Trophoblast cell (in vitro differentiated cells and primary cell): ENCODE measurements around the gene PEA15.

ENCODE experiments used
- DNase-seq, 2 donors: peaks; one replicate each; pipeline ENCODE4 v3.0.0-alpha.2; 2016
- H2AFZ ChIP-seq: 2 replicates; pipeline ENCODE4 v1.6.1; 2013; ENCODE audit warnings: low read length, moderate library complexity, mild to moderate bottlenecking; ENCODE audit not compliant: insufficient read depth, poor library complexity
- H2AK5ac ChIP-seq: 2 replicates; pipeline ENCODE4 v1.6.1; 2013; ENCODE audit warnings: mild to moderate bottlenecking, low read length
- H2BK120ac ChIP-seq: 2 replicates; pipeline ENCODE4 v1.6.1; 2013; ENCODE audit warnings: low read length, mild to moderate bottlenecking, moderate library complexity; ENCODE audit not compliant: insufficient read depth, poor library complexity
- H2BK12ac ChIP-seq: 2 replicates; pipeline ENCODE4 v1.6.1; 2013; ENCODE audit warnings: mild to moderate bottlenecking, low read length, moderate library complexity
- H2BK5ac ChIP-seq: 2 replicates; pipeline ENCODE4 v1.6.1; 2013; ENCODE audit warnings: low read length, low read depth, moderate library complexity, mild to moderate bottlenecking; ENCODE audit not compliant: poor library complexity
- H3K14ac ChIP-seq: 2 replicates; pipeline ENCODE4 v1.6.1; 2013; ENCODE audit warnings: mild to moderate bottlenecking, low read length
- H3K18ac ChIP-seq: 2 replicates; pipeline ENCODE4 v1.6.1; 2013; ENCODE audit warnings: mild to moderate bottlenecking, low read length
- H3K23ac ChIP-seq: 2 replicates; pipeline ENCODE4 v1.6.1; 2013; ENCODE audit warnings: low read length
- H3K27ac ChIP-seq: 2 replicates; pipeline ENCODE4 v1.5.1; 2013; ENCODE audit warnings: low read depth, mild to moderate bottlenecking, inconsistent platforms, low read length, moderate library complexity
- H3K27me3 ChIP-seq: 2 replicates; pipeline ENCODE4 v1.6.1; 2013; ENCODE audit warnings: inconsistent platforms, mild to moderate bottlenecking, low read length, moderate library complexity; ENCODE audit not compliant: insufficient read depth
- H3K36me3 ChIP-seq, 2 experiments: 1 replicate in 1 of 2; 2 replicates in 1 of 2; pipeline ENCODE4 v1.6.1; 2013; ENCODE audit warnings: low read length in 2 of 2, mild to moderate bottlenecking in 2 of 2, moderate library complexity in 1 of 2; ENCODE audit not compliant: insufficient read depth in 2 of 2, control insufficient read depth in 1 of 2
- H3K4ac ChIP-seq: 2 replicates; pipeline ENCODE4 v1.6.1; 2013; ENCODE audit warnings: low read depth, mild to moderate bottlenecking, low read length, moderate library complexity
- H3K4me1 ChIP-seq, 2 experiments: 1 replicate in 1 of 2; 2 replicates in 1 of 2; pipeline ENCODE4 v1.6.1; 2013; ENCODE audit warnings: low read length in 2 of 2, mild to moderate bottlenecking in 2 of 2, moderate library complexity in 1 of 2; ENCODE audit not compliant: insufficient read depth in 2 of 2, control insufficient read depth in 1 of 2
- H3K4me2 ChIP-seq: 2 replicates; pipeline ENCODE4 v1.6.1; 2013; ENCODE audit warnings: inconsistent platforms, mild to moderate bottlenecking, low read length, moderate library complexity
- H3K4me3 ChIP-seq: 2 replicates; pipeline ENCODE4 v1.5.1; 2013; ENCODE audit warnings: mild to moderate bottlenecking, low read depth, low read length, inconsistent platforms
- H3K79me1 ChIP-seq: one replicate; pipeline ENCODE4 v1.6.1; 2013; ENCODE audit warnings: low read length
- H3K79me2 ChIP-seq: 2 replicates; pipeline ENCODE4 v1.6.1; 2013; ENCODE audit warnings: low read length, mild to moderate bottlenecking; ENCODE audit not compliant: control insufficient read depth, insufficient read depth, poor library complexity
- H3K9ac ChIP-seq: 2 replicates; pipeline ENCODE4 v1.6.1; 2013; ENCODE audit warnings: mild to moderate bottlenecking, low read length
- H3K9me3 ChIP-seq: 2 replicates; pipeline ENCODE4 v1.6.1; 2013; ENCODE audit warnings: low read depth, mild to moderate bottlenecking, control low read depth, inconsistent platforms, low read length; ENCODE audit not compliant: insufficient read depth
- H4K12ac ChIP-seq: 2 replicates; pipeline ENCODE4 v1.6.1; 2013; ENCODE audit warnings: low read depth, mild to moderate bottlenecking, low read length, moderate library complexity
- H4K8ac ChIP-seq: 2 replicates; pipeline ENCODE4 v1.6.1; 2013; ENCODE audit warnings: low read depth, mild to moderate bottlenecking, low read length, moderate library complexity
- H4K91ac ChIP-seq: one replicate; pipeline ENCODE4 v1.6.1; 2013; ENCODE audit warnings: low read depth, mild to moderate bottlenecking, low read length, moderate library complexity
- WGBS: extraction: QIAGEN DNeasy Blood & Tissue Kit; methylation state at CpG from one replicate; pipeline ENCODE4 v1.1.7; 2013; ENCODE audit warnings: missing lambda C conversion rate; ENCODE audit not compliant: insufficient read length, insufficient coverage; ENCODE audit errors: extremely low coverage; 5-methylcytosine and 5-hydroxymethylcytosine counted together

The PEA15 gene

DNA sequence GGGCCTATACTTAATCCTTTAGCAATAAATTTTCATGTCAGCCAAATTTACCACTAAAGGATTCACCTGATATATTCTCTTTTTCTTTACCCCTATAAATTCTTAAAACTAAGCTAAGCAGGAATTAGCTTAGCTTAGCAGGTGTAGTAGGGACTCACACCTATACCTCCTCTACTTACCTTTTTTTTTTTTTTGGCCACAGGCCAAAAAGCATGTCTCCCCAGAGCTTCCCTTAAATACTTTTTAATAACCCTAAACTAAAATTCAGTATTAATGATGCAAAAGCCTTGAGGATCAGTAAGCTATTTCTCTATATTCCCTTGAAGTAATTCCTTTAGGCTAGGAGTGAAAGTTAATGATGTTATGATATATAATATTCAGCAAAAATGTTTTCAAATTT is 23.2 kb downstream of the PEA15 start:
- no peak overlapping the region for H2AK5ac ChIP-seq
- no peak overlapping the region for H4K12ac ChIP-seq
- H3K18ac ChIP-seq = no peak overlapping the region
- no peak overlapping the region for H4K91ac ChIP-seq
- H3K9ac ChIP-seq = no peak overlapping the region
- no peak overlapping the region for H3K4me2 ChIP-seq
- no peaks in the 10 kb centered on the region for H3K79me2 ChIP-seq
- H3K9me3 ChIP-seq = no peaks in the 10 kb centered on the region
- H3K27me3 ChIP-seq = no peaks in the 10 kb centered on the region
- H3K36me3 ChIP-seq = peaks cover 33 to 52% of the 10 kb centered on the region in 2 experiments
- no peak for DNase-seq
- H3K79me1 ChIP-seq = no peaks in the 10 kb centered on the region
- H3K4me3 ChIP-seq = no peak overlapping the region
- no peaks in the 10 kb centered on the region for H3K4me1 ChIP-seq
- H2BK12ac ChIP-seq = no peak overlapping the region
- H3K14ac ChIP-seq = no peak overlapping the region
- H3K23ac ChIP-seq = no peak overlapping the region
- H2BK120ac ChIP-seq = no peak overlapping the region
- H4K8ac ChIP-seq = no peak overlapping the region
- H2AFZ ChIP-seq = no peak overlapping the region
- H3K4ac ChIP-seq = no peak overlapping the region
- no peak overlapping the region for H2BK5ac ChIP-seq
- H3K27ac ChIP-seq = no peak overlapping the region

DNA sequence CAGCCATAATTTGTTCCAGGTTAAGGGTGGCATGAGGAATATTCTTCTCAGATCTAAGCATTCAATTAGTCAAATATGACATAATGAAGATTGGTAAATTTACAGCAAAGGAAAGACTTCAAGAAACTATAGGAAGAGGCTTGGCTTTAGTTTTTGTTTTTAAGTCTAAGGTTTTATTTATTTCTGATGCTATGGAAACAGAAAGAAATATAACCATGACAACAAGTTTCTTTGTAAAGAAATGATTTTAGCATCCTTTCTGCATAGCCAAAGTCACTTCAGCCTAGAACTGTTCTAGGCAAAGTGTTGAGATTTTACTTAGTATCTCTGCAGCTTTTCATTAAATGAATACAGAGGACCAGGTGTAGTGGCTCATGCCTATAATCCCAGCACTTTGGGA is 27.7 kb downstream of the PEA15 start:
- Histone ChIP-seq H3K27me3 (no peaks in the 10 kb centered on the region), H3K4me1 (no peaks in the 10 kb centered on the region), H3K9me3 (no peaks in the 10 kb centered on the region), H3K9ac (no peak overlapping the region), H2BK120ac (no peak overlapping the region), H3K4ac (no peak overlapping the region), H3K23ac (no peak overlapping the region), H3K36me3 (peaks cover 23 to 35% of the 10 kb centered on the region in 2 experiments), H3K4me2 (no peak overlapping the region), H2AFZ (no peak overlapping the region), H4K12ac (no peak overlapping the region), H2BK12ac (no peak overlapping the region), H3K18ac (no peak overlapping the region), H3K4me3 (no peak overlapping the region), H3K79me2 (no peaks in the 10 kb centered on the region), H4K8ac (no peak overlapping the region), H4K91ac (no peak overlapping the region), H3K14ac (no peak overlapping the region), H2AK5ac (no peak overlapping the region), H3K79me1 (no peaks in the 10 kb centered on the region), H3K27ac (no peak overlapping the region), H2BK5ac (no peak overlapping the region)
- no peak for DNase-seq

DNA sequence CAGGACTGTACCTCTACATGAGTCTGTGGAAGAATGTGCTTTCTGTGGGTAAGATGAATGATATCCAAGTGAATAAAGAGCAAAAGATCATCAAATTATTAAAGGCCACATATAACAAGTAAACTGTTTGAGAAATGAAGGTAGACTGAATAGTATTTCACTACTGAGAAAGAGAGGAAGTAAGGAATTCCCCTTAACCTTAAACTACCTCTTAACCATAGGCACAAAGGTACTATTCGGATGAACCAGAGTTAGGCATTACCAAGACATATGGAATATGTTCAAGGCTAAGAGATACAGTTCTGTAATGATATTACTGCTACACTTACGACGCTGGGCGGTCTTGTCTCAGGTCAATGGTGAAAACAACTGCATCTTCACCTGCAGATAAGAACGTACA is 31.6 kb downstream of the PEA15 start:
- no peak overlapping the region for H3K27ac ChIP-seq
- no peak overlapping the region for H4K91ac ChIP-seq
- no peaks in the 10 kb centered on the region for H3K79me2 ChIP-seq
- H3K79me1 ChIP-seq = no peaks in the 10 kb centered on the region
- H4K8ac ChIP-seq = no peak overlapping the region
- H3K36me3 ChIP-seq = peaks cover 24 to 38% of the 10 kb centered on the region in 2 experiments
- WGBS = no CpG with 5 or more reads among the region's 5 CpGs
- no peak for DNase-seq
- no peaks in the 10 kb centered on the region for H3K27me3 ChIP-seq
- no peak overlapping the region for H2BK5ac ChIP-seq
- H3K14ac ChIP-seq = no peak overlapping the region
- no peak overlapping the region for H2BK12ac ChIP-seq
- no peak overlapping the region for H3K4me3 ChIP-seq
- no peak overlapping the region for H4K12ac ChIP-seq
- H3K4me1 ChIP-seq = no peaks in the 10 kb centered on the region
- no peak overlapping the region for H2AK5ac ChIP-seq
- no peak overlapping the region for H3K18ac ChIP-seq
- H2BK120ac ChIP-seq = no peak overlapping the region
- H3K9ac ChIP-seq = no peak overlapping the region
- no peak overlapping the region for H3K23ac ChIP-seq
- H3K9me3 ChIP-seq = no peaks in the 10 kb centered on the region
- no peak overlapping the region for H2AFZ ChIP-seq
- no peak overlapping the region for H3K4ac ChIP-seq
- H3K4me2 ChIP-seq = no peak overlapping the region

DNA sequence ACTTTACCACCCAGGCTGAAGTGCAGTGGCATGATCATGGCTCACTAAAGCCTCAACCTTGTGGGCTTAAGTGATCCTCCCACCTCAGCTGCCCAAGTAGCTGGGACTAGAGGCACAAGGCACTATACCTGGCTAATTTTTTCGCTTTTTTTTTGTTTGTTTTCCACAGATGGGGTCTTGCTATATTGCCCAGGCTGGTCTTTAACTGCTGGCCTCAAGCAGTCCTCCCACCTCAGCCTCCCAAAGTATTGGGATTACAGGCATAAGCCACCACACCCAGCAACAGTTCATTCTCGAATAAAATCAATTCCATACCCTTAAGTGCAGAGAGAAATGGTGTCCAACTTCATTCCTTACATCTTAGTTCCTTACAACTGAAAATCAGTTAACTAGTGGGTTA is 32.4 kb downstream of the PEA15 start:
- H3K79me1 ChIP-seq = no peaks in the 10 kb centered on the region
- no peak overlapping the region for H2BK12ac ChIP-seq
- H3K4me1 ChIP-seq = no peaks in the 10 kb centered on the region
- H4K12ac ChIP-seq = no peak overlapping the region
- H2AFZ ChIP-seq = no peak overlapping the region
- H3K36me3 ChIP-seq = peaks cover 18 to 31% of the 10 kb centered on the region in 2 experiments
- DNase-seq = no peak
- no peak overlapping the region for H2BK120ac ChIP-seq
- H2AK5ac ChIP-seq = no peak overlapping the region
- H3K9me3 ChIP-seq = no peaks in the 10 kb centered on the region
- H3K18ac ChIP-seq = no peak overlapping the region
- no peak overlapping the region for H3K4me3 ChIP-seq
- H3K27me3 ChIP-seq = no peaks in the 10 kb centered on the region
- no peaks in the 10 kb centered on the region for H3K79me2 ChIP-seq
- no CpG with 5 or more reads among the region's 2 CpGs for WGBS
- no peak overlapping the region for H3K27ac ChIP-seq
- no peak overlapping the region for H4K8ac ChIP-seq
- H3K14ac ChIP-seq = no peak overlapping the region
- H2BK5ac ChIP-seq = no peak overlapping the region
- H3K9ac ChIP-seq = no peak overlapping the region
- H3K4me2 ChIP-seq = no peak overlapping the region
- no peak overlapping the region for H4K91ac ChIP-seq
- H3K4ac ChIP-seq = no peak overlapping the region
- no peak overlapping the region for H3K23ac ChIP-seq

DNA sequence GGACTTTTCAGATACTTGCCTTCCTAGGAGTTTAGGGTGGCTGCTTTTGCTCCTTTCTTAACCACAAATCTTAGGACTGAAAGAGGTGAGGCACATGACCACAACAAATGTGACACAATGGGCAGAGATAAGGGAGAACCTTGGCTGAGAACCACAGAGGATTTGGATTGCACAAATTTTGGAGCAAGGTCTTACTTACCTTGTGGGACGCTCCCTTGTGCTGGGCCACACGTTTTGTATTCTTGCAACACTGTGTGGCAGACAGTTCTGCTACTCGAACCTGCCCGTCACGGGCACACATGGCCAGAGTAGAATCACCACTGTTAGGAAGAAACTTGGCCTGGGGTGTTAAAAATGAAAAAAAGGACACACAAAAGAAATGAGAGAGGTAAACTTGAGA is 33.2 kb downstream of the PEA15 start:
- Histone ChIP-seq H3K27me3 (no peaks in the 10 kb centered on the region), H3K79me2 (no peaks in the 10 kb centered on the region), H4K12ac (no peak overlapping the region), H3K4me2 (no peak overlapping the region), H3K18ac (no peak overlapping the region), H3K79me1 (no peaks in the 10 kb centered on the region), H4K8ac (no peak overlapping the region), H3K36me3 (peaks cover 18 to 29% of the 10 kb centered on the region in 2 experiments), H2BK120ac (no peak overlapping the region), H3K23ac (no peak overlapping the region), H2AFZ (no peak overlapping the region), H3K4me1 (no peaks in the 10 kb centered on the region), H2AK5ac (no peak overlapping the region), H3K4me3 (no peak overlapping the region), H4K91ac (no peak overlapping the region), H2BK5ac (no peak overlapping the region), H3K14ac (no peak overlapping the region), H3K9ac (no peak overlapping the region), H2BK12ac (no peak overlapping the region), H3K27ac (no peak overlapping the region), H3K9me3 (no peaks in the 10 kb centered on the region), H3K4ac (no peak overlapping the region)
- no CpG with 5 or more reads among the region's 5 CpGs for WGBS
- DNase-seq = no peak
